Right atrium auricular region (tissue), 2 donors: ENCODE results near the gene UBE4A. TPM values are rescaled to one million over a fixed set of nuclear protein-coding genes. Genes with fewer than 3 reads are reported as not detected.

ENCODE experiments used
- DNase-seq: peaks from one replicate; pipeline ENCODE4 v3.0.0-alpha.2; 2019; ENCODE audit warnings: low spot score
- H3K27ac ChIP-seq, 2 donors: fragments of 200-600 bp; sonication (generic); 1 replicate in 1 of 2; 2 replicates in 1 of 2; pipeline ENCODE4 v1.5.1; 2016 to 2019
- H3K27me3 ChIP-seq, 2 donors: fragments of 200-600 bp; sonication (generic); one replicate each; pipeline versions ENCODE4 v1.5.1 to v1.6.0; 2017 to 2019
- H3K36me3 ChIP-seq: fragments of 200-600 bp; sonication (generic); one replicate; pipeline ENCODE4 v1.5.1; 2016
- H3K4me1 ChIP-seq, 2 donors: fragments of 200-600 bp; sonication (generic); one replicate each; pipeline versions ENCODE4 v1.5.1 to v1.6.0; 2017 to 2019
- H3K4me3 ChIP-seq, 2 donors: fragments of 200-600 bp; sonication (generic); 1 replicate in 1 of 2; 2 replicates in 1 of 2; pipeline ENCODE4 v1.5.1; 2017 to 2019; ENCODE audit warnings: mild to moderate bottlenecking in 1 of 2, moderate library complexity in 1 of 2
- H3K9me3 ChIP-seq, 2 donors: fragments of 200-600 bp; sonication (generic); one replicate each; pipeline ENCODE4 v1.5.1; 2019
- CTCF ChIP-seq, 2 donors: fragments of 200-600 bp; sonication (generic); IDR thresholded peaks; one replicate each; pipeline ENCODE4 v1.5.1; 2019; ENCODE audit warnings: antibody characterized with exemption in 2 of 2
- total RNA-seq, 2 donors: library from RNA; depleted of rRNA; stranded (reverse); fragments of >200 nt; gene quantifications; one replicate each; pipeline ENCODE4 v1.1.0, GENCODE V29; 2016

The UBE4A gene
- total RNA-seq, 2 donors from 2014 or later = 46.3 to 53.4 TPM

GRCh38 chr11:118358071-118358470, 1.3 kb upstream of the UBE4A start:
- H3K36me3 ChIP-seq = no peaks in the 10 kb centered on the region
- H3K27ac ChIP-seq = no peak overlapping the region
- H3K4me1 ChIP-seq = peaks cover 0 to 20% of the 10 kb centered on the region in 2 donors
- H3K9me3 ChIP-seq = no peaks in the 10 kb centered on the region
- H3K27me3 ChIP-seq = no peaks in the 10 kb centered on the region
- TF ChIP-seq CTCF (IDR thresholded peaks at IDR 0.05) = no peak
- H3K4me3 ChIP-seq = no peak overlapping the region
- no peak for DNase-seq

GRCh38 chr11:118364956-118365615, 5.7 kb downstream of the UBE4A start:
- DNase-seq = no peak
- Histone ChIP-seq H3K36me3 (peaks cover 24% of the 10 kb centered on the region), H3K27ac (peak overlapping the region; percentile 61 to 80), H3K4me3 (no peak overlapping the region), H3K9me3 (no peaks in the 10 kb centered on the region), H3K27me3 (no peaks in the 10 kb centered on the region), H3K4me1 (peaks cover 0 to 16% of the 10 kb centered on the region in 2 donors)
- no peak for TF ChIP-seq CTCF (IDR thresholded peaks at IDR 0.05)

- no peak for TF ChIP-seq CTCF (IDR thresholded peaks at IDR 0.05)
- H3K9me3 ChIP-seq = no peaks in the 10 kb centered on the region
- H3K4me1 ChIP-seq = peaks cover 0 to 5% of the 10 kb centered on the region in 2 donors
- H3K36me3 ChIP-seq = peaks cover 36% of the 10 kb centered on the region
- DNase-seq = no peak
- peak overlapping the region; percentile 78 to 80 for H3K27ac ChIP-seq
- H3K27me3 ChIP-seq = no peaks in the 10 kb centered on the region
- H3K4me3 ChIP-seq = no peak overlapping the region
Measured at GRCh38 chr11:118366287-118366686, 6.9 kb downstream of the UBE4A start.

GRCh38 chr11:118370774-118371173, 11.4 kb downstream of the UBE4A start:
- DNase-seq = no peak
- no peak for TF ChIP-seq CTCF (IDR thresholded peaks at IDR 0.05)
- H3K36me3 ChIP-seq = peaks cover 69% of the 10 kb centered on the region
- H3K4me1 ChIP-seq = no peaks in the 10 kb centered on the region
- no peaks in the 10 kb centered on the region for H3K9me3 ChIP-seq
- no peaks in the 10 kb centered on the region for H3K27me3 ChIP-seq
- no peak overlapping the region for H3K27ac ChIP-seq
- H3K4me3 ChIP-seq = no peak overlapping the region

GRCh38 chr11:118373263-118373662, 13.9 kb downstream of the UBE4A start:
- peaks cover 88% of the 10 kb centered on the region for H3K36me3 ChIP-seq
- no peak for TF ChIP-seq CTCF (IDR thresholded peaks at IDR 0.05)

GRCh38 chr11:118373871-118374270, 14.5 kb downstream of the UBE4A start:
- Histone ChIP-seq H3K4me3 (no peak overlapping the region), H3K9me3 (no peaks in the 10 kb centered on the region), H3K4me1 (no peaks in the 10 kb centered on the region), H3K36me3 (peaks cover 85% of the 10 kb centered on the region), H3K27me3 (no peaks in the 10 kb centered on the region), H3K27ac (no peak overlapping the region)
- TF ChIP-seq CTCF (IDR thresholded peaks at IDR 0.05) = no peak
- no peak for DNase-seq

More at GRCh38 chr11:118373263-118373662, 13.9 kb downstream of the UBE4A start:
- no peak for DNase-seq
- Histone ChIP-seq H3K9me3 (no peaks in the 10 kb centered on the region), H3K27me3 (no peaks in the 10 kb centered on the region), H3K4me1 (no peaks in the 10 kb centered on the region), H3K4me3 (no peak overlapping the region), H3K27ac (no peak overlapping the region)
